ENCODE data around the gene GSDMA.

The GSDMA gene, protein sequence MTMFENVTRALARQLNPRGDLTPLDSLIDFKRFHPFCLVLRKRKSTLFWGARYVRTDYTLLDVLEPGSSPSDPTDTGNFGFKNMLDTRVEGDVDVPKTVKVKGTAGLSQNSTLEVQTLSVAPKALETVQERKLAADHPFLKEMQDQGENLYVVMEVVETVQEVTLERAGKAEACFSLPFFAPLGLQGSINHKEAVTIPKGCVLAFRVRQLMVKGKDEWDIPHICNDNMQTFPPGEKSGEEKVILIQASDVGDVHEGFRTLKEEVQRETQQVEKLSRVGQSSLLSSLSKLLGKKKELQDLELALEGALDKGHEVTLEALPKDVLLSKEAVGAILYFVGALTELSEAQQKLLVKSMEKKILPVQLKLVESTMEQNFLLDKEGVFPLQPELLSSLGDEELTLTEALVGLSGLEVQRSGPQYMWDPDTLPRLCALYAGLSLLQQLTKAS

DNA sequence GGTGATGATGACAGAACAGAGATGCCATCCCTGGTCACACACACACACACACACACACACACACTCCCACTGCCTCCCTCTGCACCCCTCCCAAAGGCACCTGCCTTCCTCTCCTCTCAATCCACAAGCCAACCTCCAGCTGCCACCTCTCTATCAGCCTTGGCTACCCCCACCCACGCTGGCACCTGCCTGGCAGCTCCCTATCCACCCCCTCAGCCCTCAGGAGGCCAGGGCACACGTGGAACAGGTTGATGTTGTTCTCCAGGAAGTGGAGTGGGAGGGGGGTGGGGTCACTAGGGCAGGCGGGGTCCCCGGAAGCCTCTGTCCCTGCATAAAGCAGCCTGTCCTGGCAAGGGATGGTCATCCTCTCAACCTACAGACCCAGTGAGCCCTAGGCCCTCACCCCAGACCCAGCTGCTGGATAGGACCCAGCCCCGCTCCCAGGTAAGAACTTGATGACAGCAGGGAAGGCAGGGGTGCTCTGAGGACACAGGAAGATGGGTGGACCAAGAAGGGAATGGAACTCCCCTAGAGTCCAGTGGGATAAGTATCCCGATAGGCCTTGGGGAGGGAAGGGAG, at the start of gene GSDMA:
TSS of gene GSDMA (plus strand) at position 363 of the 579 bp plus-strand sequence. CDS start 2,684 bp downstream, outside the sequence.
- no peak for DNase-seq

DNA sequence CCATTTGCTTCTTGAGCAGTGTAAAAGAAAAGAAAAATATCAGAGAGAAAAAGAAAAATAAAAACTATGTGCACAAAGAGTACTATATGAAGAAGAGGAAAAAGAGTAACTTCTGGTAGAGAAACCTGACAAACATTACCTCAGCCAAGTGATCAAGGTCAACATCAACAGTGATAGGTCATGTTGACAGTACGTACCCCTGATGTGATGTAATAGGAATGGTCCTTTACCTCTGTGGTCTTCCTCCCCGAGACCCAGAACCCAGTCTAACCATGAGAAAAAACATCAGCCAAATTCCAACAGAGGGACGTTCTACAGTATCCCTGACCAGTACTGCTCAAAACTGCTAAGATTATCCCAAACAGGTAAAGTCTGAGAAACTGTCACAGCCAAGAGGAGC, 48.8 kb upstream of the GSDMA start:
- DNase-seq = no peak

DNA sequence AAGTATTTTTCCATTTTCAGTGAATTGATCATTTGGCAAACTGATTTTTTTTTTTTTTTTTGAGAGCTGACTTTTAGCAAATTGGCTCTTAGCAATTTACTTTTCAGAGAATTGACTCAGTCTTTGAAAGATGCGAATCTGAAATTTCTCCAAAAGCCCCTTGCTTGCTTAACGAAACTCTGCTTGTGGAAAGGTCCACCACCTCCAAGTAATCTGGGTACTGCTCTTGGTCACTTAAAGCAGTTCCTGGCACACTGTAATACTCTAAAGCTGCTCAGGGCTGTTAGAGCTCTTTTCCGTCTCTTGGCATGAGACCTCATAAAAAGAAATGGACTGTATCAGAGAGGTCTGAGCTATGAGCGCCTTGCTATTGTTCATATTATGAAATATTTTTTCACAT, 47.2 kb upstream of the GSDMA start:
- no peak for DNase-seq

DNA sequence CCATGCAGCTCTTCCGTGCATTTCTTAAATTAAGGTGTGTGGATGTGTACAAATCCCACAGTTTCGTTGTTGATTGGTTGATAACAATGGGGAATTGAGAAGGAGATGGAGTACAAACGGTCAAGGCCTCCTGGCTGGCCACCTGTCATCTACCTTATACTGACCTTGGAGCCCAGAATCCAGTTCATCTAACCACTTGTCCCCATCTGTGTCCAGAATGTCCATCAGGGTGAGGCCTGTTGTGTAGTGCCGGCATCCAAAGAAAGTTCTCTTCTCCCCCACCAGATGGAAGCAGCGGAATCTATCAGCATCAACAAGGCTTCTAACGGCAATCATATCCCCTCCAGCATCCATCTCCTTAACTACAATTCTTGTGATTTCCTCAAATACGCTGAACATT, 45.9 kb upstream of the GSDMA start:
- no peak for DNase-seq

DNA sequence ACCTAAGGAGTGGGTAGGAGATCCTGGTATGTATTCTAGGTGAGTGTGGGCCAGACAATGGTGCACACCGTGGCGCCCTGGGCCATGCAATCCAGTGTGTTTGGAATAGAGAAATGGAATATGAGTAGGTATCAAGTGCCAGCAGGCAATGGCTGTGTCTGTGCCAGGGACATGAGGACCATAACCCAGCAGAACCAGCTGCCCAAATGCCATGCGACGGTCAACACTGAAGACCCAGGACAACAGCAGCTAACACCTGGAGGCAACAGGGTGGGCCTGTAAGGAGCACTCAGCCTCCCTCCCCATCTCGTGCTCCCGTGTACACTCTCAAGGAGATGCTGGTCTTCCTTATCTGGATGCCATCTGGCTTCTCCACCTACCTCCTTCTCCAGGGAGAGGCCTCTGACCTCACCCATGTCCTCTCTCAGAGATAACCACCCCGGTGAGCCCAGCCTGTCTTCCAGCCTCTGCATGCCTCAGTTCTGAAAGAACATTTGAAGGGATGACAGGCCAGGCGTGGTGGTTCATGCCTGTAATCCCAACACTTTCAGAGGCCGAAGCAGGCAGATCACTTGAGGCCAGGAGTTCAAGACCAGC, 43.6 kb upstream of the GSDMA start:
- no peak for DNase-seq

DNA sequence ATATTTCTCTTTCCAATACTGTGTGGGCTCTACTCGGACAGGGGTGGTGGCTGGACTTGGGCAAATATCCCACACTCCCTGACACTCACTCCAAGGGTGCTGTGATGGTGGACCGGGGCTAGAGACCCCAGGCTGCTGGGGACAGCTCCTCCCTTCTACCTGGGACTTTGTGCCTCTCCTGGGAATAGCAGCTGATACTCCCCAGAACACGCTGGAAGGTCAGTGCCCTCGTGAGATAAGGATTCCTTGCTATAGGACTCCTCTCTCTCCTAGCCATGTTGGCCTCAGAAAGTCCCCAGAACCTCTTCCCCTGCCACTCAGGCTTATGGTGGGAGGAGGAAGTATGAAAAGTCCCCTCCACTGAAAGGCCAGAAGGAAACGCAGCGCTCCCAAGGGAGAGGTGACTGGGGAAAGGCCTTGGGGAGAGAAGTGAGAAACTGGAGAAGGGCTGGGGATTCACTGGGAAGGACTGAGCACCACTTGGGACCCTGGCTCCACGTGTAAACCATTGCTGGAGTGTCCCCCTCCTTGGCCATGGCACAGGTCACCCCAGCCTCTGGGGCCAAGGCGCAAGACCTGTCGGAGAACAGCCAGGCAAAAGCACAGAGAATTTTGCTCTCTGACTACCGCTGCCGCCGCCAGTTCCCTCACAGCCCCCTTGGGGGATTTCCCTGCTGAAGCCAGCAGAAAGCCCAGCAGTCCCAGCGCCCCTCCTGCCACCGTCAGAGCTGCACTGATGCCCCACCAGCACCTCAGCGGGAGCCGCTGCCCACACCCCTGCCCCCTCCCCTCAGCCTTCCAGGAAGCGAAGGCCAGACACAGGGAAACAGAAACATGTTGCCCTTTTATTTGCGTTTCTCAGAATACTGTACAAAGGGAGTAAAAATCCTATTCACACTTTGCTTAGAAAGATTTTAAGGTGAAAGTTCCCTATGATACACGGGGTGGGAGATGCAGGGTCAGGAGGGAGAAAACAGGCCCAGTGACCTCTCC, 42.3 kb upstream of the GSDMA start:
- DNase-seq = no peak

DNA sequence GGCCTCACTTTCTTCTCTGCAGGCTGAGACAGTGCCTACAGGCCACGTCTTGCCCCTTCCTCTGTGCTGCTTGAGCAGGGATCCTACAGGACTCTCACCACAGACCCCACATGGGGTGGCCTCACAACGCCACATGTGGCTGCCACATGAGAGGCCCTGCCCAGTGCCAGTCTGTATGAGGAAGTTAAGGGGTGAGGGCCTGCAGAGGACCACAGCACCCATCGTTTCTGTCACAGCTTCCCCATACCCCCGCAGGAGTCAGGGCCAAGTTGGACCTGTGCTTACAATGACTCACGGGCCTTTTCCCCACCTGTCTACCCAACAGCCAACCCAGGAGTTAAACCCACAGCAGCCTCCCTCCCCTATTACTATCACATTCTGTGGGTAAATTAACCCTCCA, 41.5 kb upstream of the GSDMA start:
- DNase-seq = no peak

DNA sequence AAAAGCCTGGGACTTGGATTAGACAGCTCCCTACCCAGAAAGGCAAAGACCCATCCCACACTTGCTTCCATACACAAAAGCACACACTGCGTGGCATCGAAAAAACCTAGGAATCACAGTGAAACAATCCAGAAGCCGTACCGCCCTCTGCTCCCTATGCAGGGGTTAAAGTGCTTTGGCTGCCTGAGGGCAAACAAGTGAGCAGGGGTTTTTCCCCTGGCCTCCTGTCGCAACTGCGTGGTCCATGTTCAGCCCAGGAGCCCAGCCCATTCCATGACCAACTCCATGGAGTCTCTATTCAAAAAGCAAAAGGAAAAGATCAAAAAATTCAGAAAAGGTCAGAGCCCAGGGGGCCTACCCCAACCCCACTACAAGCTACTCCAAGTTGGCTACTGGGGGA, 40.8 kb upstream of the GSDMA start:
- no peak for DNase-seq

DNA sequence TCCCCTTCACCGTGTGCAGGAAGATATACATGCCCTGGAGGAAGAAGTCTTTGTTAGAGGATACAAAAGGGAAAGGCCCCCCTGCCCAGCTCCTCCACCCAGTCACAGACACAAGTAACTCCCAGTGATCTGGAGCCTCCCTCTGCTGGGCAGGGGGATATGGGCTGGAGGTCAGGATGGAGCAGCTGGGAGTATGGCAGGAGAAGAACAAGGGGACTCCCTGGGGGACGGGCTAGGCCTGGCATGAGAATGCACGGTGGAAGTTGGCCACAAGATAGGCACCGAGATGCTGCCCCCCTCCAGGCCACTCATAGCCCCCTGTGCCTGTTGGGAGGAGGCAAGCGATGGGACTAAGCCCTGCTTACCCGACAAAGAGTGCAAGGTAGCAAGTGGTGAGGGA, 39.6 kb upstream of the GSDMA start:
- no peak for DNase-seq

DNA sequence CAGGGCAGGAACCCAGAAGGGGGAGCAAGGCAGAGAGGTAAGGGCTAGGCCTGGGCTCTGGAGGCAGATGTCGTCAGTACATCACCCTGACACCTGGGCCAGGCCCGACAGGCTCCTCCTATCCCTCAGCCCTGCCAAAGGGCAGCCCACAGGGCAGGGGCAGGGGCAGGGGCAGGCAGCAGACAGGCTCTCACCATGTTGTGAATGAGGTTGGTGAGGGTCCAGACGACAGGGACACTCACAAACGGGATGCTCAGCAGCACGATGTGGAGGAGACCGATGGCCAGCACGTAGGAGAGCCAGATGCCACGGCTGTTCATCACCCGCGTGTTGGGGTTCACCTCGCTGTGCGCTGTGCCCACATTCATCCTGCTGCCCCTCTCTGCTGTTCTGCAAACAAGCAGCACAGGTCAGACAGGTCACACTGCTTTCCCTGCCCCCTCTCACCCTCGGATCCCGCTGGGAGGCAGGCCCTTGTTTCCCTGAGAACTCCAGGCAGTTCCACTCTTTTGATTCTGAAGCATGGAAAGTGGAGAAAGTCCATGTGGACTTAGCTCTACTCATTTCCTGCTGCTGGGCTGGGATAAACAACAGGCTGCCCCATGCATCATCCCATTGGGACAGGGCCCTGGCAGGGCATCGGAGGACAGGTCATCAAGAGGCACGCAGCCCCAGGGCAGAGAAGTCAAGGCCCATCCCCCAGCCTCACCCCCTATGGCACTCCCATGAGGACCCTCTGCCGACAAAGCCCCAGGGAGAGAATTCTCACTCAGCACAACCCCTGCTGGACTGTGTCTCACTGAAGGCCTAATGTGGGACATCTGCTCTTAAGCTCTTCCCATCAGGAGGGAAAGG, 38.7 kb upstream of the GSDMA start:
- DNase-seq = no peak

DNA sequence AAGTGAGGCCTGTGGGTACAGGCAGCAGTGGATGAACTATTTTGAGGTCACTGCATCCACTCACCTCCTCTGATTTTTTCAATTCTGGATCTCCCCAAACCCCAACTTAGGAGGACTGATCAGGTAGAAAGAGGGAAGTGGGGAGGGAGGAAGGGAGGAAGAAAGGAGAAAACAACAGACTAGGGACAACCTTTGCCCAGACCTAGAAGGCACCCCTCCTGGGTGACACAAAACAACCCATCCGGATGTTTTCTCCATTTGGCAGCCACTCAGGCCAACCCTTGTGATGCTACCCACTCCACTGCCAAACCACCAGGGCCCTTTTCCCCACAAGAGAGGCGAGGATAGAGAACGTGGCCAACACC, 38.1 kb upstream of the GSDMA start:
- DNase-seq = no peak

DNA sequence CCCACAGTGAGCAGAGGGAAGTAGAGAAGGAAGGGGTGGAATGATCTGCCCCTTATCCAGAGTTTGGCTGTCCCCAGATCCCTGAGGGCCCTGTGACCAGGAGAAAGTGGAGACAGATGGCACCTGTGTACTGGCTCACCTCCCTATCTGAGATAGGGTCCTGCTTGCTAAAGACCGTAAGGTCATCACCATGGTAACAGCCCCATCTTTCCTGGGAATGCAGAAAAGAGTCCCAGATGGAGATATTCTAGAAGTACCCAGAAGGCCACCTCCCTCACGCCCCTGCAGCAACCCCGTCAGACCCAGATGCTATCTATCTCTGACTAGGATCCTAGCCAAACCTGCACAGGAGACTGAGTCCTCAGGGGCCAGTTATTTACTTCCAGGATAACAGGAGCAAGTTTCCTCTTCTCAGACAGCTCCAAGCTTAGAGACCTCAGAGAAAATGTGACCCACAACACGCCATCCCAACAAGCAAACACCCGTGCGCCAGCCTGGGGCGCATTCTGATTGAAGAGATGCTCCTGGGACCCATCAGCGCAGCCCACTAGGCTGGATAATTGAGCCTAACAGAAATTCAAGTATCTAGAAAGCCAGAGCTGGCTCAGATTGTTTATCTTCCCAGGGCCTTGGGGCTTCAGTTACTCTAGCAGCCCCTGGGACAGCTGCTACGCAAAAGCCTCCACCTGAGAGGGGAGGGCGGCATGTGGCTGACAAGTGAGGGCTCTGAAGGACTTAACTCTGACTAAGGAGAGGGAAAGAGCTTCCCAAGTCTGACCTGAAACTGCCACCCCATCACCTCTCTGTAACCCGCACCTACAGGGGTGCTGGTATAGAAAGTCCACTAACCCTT, 37.3 kb upstream of the GSDMA start:
- no peak for DNase-seq

DNA sequence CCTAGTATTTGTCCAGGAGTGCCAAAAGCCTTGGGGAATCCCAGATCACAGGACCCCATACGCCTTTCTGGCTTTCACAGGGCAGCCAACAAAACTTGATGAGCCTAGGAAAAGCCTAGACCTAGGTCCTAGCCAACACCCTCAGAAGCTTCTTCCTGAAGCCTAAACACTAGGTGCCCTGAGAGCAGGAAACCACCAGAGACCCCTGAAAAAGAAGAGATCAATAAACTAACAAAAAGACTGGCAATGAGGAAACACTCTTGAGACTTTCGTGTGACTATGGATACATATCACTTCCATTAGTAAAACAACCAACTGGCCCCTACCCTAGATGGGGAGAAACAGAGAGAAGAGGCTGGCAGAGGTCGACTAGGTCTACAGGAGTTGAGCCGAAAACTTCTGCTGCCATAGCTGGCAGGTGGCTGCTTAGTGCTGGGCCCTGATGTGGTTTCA, 36.6 kb upstream of the GSDMA start:
- DNase-seq = no peak

DNA sequence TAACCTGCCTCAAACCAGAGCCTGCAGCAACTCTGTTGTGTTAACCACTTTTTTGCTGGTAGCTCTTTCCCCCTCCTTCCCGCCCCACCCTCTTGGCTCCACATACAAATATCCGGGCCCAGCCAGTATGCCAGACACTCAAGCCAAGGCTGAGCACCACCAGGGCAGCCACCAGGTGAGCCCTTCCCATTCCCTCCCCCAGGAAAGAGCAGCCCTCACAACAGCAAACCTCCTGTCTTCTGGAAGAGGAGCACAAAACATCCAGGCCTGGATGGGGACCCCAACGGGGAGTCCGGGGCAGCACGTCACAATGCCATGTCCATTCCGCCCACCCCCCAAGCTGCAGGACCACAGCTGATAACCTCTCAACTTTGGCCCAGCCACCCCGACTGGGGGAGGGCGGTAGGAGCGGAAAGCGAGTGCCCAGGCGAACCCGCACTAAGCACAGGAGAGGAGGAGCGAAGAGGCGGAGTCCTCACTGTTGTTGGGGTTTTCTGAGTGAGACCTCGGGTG, 36.2 kb upstream of the GSDMA start:
- no peak for DNase-seq

DNA sequence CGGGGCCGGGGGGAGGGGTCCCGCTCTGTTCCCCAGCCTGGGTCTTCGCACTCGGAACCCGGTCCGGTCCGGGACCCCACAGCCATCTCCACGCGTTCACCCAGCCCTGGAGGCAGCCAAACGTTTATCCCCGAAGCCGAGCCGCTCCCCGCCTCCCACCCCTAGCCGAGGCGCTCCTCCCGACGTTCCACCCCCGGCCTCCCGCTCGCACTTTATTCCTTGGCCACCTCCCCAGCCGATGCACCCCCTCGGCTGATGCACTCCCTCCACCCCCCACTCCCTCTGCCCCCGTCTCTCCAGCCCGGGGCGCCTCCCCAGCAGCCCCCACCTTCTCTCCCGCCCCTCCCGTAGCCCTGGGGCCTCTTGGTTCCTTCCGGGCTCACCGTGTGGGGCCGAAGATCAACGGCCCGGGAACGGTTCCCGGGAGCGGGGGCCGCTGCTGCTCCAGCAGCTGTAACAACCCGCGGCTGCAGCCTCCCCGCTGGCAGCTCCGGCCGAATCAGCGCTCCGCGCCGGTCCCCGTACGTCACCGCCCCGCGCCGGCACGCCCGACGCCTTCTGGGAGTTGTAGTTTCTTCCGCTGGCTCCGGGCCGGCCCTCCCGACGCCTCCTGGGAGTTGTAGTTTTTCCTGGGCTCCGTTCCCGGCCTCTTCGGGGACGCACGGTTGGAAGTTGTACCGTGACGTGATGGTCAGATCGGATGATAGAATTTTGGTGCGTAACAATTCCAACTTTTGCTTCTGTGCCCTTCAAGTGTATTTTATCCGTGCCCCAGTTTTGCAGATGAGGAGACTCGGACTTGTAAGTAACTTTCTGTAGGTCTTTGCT, 35.5 kb upstream of the GSDMA start, which contains the start of the genes LRRC3C and ORMDL3:
TSS of gene LRRC3C (plus strand) at position 632 of the 828 bp plus-strand sequence. CDS start 13,792 bp downstream, outside the sequence.
TSS of gene ORMDL3 (minus strand) at position 501 of the 828 bp plus-strand sequence. CDS start 3,398 bp downstream, outside the sequence.
- peak; percentile 96 for DNase-seq

DNA sequence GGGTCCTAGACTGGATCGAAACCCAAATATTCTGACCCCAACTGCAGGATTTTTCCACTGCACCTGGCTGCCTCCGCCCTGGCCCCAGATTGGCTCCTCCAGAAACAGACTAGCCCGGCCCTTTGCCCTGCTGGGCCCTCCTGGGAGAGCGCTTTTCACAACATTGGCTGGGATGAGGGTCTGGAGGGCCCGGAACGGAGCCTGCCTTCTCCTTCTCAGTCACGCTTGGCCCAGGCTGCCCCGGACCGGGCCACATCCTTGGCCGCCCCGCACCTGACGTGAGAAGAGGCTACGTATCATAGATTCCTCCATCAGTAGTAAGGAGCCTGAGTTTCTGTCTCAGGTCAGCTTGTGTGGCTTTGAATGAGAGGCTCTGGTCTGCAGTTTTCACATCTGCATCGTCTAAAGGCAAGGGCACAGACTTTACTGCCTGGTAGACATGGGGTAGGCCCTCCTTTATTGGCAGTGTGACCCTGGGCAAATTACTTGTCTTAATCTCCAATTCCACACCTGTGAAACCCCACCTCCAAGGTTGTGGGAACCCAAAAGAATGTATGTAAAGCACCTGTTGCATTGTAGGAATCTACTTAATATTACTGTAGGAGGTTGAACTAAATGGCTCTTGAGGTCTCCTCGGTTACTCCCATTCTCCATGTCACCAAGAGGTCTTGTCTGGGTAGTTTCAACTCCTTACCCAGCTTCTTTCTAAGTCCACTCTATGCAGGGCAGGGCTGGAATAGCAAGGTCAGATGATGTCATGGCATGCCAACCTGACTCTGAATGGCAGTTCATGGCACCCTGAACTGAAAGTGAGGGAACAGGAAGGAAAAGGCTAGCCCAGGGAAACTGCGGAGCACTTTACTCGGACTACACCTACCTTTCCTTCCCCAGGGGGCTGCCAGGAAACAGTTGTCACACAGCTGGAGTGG, 34.6 kb upstream of the GSDMA start:
- DNase-seq = no peak

DNA sequence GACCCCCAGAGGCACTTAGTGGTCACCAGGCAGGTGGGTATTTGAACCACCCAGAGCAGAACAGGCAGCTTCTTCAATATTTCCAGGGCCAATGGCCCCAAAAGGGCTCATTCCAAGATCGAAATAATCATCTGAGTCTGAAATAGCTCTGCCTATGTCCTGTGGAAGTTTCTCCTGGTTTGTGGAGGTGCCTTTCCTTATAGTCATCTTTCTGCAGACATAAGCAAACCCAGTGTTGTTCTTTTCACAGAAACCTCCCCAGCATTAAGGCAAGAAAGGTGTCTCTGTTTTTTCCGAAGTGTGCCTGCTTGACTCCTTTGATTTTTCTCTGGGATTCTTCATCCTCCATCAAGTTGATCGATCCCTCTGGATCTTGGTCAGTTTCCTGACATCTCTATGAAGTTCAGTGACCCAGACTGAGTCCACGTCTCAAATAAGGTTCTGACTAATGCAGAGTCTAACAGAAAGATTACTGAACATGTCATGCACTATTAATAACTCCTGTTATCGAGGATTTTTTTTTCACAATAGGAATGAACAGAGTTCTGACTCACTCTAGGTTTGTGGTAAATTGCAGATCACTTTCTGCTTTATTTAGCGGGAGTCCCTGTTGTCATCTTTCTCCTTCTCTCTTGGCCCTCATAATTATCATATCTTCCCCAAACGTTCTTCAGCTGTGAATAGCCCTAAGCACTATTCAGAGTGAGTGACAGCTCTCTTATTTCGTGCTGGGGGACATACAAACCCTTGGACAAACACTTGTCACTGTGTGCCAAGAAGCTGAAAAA, 33.8 kb upstream of the GSDMA start:
- no peak for DNase-seq
